Esophagus squamous epithelium (tissue), 5 donors: ENCODE data around the gene RASA2. TPM values are rescaled to one million over a fixed set of nuclear protein-coding genes. Genes with fewer than 3 reads are reported as not detected.
"Not testable (repeated sequence)": the region's sequence is repeated elsewhere in the genome, so short reads cannot be mapped to it uniquely, and the experiment has no call there.

Source experiments
- DNase-seq: peaks from one replicate; lab custom pipeline; 2025; lab: John Stamatoyannopoulos, UW
- H3K27ac ChIP-seq, 4 donors: fragments of 200-600 bp; sonication (generic); one replicate each; pipeline ENCODE4 v1.5.1; 2016 to 2019; ENCODE audit warnings: mild to moderate bottlenecking in 1 of 4
- H3K27me3 ChIP-seq, 4 donors: fragments of 200-600 bp; sonication (generic); 1 replicate in 3 of 4; 2 replicates in 1 of 4; pipeline versions ENCODE4 v1.5.1 to v1.6.0; 2017 to 2021; ENCODE audit warnings: antibody characterized with exemption in 1 of 4
- H3K36me3 ChIP-seq, 3 donors: fragments of 200-600 bp; sonication (generic); one replicate each; pipeline ENCODE4 v1.5.1; 2016 to 2019
- H3K4me1 ChIP-seq, 3 donors: fragments of 200-600 bp; sonication (generic); one replicate each; pipeline ENCODE4 v1.5.1; 2017 to 2019
- H3K4me3 ChIP-seq, 4 donors: fragments of 200-600 bp; sonication (generic); 1 replicate in 3 of 4; 2 replicates in 1 of 4; pipeline ENCODE4 v1.5.1; 2016 to 2019; ENCODE audit warnings: mild to moderate bottlenecking in 2 of 4, moderate library complexity in 1 of 4
- H3K9me3 ChIP-seq, 3 donors: fragments of 200-600 bp; sonication (generic); one replicate each; pipeline ENCODE4 v1.5.1; 2016 to 2019
- POLR2A ChIP-seq, 4 donors: fragments of 450-650 bp; IDR thresholded peaks; one replicate each; pipeline ENCODE4 v1.6.1; 2017; ENCODE audit warnings: antibody characterized with exemption in 4 of 4, mild to moderate bottlenecking in 4 of 4, moderate library complexity in 3 of 4
- WGBS, 2 donors: methylation state at CpG; one replicate each; pipeline ENCODE4 v1.1.5; 2018; 5-methylcytosine and 5-hydroxymethylcytosine counted together
- intact Hi-C: fragments of 100-400 bp; cut with DNase I; formaldehyde crosslinking; loops from one replicate; pipeline ENCODE4 v1.15.0; 2022
- total RNA-seq, 4 donors: library from RNA; depleted of rRNA; stranded (reverse); fragments of >200 nt; gene quantifications; one replicate each; pipeline ENCODE4 v1.1.0, GENCODE V29; 2016
- TF ChIP-seq, protein P1 (sequence below), 6 experiments: fragments of 450-650 bp in 4 of 6; fragments of 200-600 bp in 2 of 6; sonication (generic) in 2 of 6; IDR thresholded peaks; one replicate each; pipeline ENCODE4 v1.5.1; 2016 to 2019; ENCODE audit warnings: antibody characterized with exemption in 6 of 6, mild to moderate bottlenecking in 4 of 6, moderate library complexity in 4 of 6
- donor health status: DM: yes; HTN: yes; CAD: no.

The RASA2 gene
- total RNA-seq, 4 donors from 2014 or later, result 12.6 to 24.6 (median 19.4) TPM

DNA sequence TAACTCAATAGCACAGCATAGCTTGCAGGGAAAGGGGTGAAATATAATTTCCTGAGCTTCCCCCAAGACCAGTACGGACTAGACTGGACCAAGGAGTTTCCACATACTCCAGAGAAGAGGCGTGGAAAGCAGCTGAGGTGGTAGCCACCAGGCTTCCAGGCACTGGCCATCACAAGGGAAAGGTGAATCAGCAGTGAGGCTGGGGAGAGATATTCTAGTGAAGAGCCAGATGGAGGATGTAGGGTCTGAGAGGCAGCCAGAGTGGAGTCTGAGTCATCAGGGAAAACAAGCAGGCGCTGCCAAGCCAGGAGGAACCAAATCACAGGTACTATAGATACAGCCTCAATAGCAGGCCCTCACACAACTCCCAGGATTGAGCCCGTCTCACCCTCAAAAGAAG lies 9.6 kb upstream of the RASA2 start:
- no peak for DNase-seq

GRCh38 chr3:141478139-141478538 lies 8.7 kb upstream of the RASA2 start:
- H3K27ac ChIP-seq, result no peak overlapping the region
- H3K9me3 ChIP-seq, result no peaks in the 10 kb centered on the region
- H3K4me3 ChIP-seq, result no peak overlapping the region
- intact Hi-C loops, result loop anchor here (5.0 kb wide), 1 partner anchor 79 kb away; no protein-coding TSS in a partner anchor
- H3K4me1 ChIP-seq, result no peaks in the 10 kb centered on the region
- no peaks in the 10 kb centered on the region for H3K27me3 ChIP-seq
- TF ChIP-seq POLR2A (IDR thresholded peaks at IDR 0.05), result no peak
- TF ChIP-seq, protein P1, sequence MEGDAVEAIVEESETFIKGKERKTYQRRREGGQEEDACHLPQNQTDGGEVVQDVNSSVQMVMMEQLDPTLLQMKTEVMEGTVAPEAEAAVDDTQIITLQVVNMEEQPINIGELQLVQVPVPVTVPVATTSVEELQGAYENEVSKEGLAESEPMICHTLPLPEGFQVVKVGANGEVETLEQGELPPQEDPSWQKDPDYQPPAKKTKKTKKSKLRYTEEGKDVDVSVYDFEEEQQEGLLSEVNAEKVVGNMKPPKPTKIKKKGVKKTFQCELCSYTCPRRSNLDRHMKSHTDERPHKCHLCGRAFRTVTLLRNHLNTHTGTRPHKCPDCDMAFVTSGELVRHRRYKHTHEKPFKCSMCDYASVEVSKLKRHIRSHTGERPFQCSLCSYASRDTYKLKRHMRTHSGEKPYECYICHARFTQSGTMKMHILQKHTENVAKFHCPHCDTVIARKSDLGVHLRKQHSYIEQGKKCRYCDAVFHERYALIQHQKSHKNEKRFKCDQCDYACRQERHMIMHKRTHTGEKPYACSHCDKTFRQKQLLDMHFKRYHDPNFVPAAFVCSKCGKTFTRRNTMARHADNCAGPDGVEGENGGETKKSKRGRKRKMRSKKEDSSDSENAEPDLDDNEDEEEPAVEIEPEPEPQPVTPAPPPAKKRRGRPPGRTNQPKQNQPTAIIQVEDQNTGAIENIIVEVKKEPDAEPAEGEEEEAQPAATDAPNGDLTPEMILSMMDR (IDR thresholded peaks at IDR 0.05), result no peak
- no peaks in the 10 kb centered on the region for H3K36me3 ChIP-seq
- DNase-seq, result no peak
- 71 to 90% methylated on average over 2 of the region's 2 CpGs for WGBS, 2 donors

More for the DNA sequence above, 9.6 kb upstream of the RASA2 start:
- 34 to 47% methylated on average over 4 of the region's 4 CpGs for WGBS, 2 donors
- Histone ChIP-seq H3K27ac (no peak overlapping the region), H3K4me1 (no peaks in the 10 kb centered on the region), H3K27me3 (no peaks in the 10 kb centered on the region), H3K9me3 (no peaks in the 10 kb centered on the region), H3K4me3 (no peak overlapping the region), H3K36me3 (no peaks in the 10 kb centered on the region)
- TF ChIP-seq, protein P1 (IDR thresholded peaks at IDR 0.05), result no peak
- no peak for TF ChIP-seq POLR2A (IDR thresholded peaks at IDR 0.05)
- intact Hi-C loops, result loop anchor here (5.0 kb wide), 1 partner anchor 80 kb away; no protein-coding TSS in a partner anchor

DNA sequence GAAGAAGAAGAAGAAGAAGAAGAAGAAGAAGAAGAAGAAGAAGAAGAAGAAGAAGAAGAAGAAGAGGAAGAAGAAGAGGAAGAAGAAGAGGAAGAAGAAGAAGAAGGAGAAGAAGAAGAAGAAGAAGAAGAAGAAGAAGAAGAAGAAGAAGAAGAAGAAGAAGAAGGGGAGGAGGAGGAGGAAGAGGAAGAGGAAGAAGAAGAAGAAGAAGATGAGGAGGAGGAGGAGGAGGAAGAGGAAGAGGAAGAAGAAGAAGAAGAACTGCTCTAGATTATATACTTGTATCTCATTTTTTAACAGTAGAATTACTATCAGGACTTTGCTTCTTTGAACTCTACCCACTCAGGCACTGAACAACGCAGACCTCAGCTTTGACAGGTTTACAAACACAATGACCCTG lies 8.0 kb upstream of the RASA2 start:
- not testable (repeated sequence) for H3K36me3 ChIP-seq, DNase-seq, H3K4me3 ChIP-seq, H3K27ac ChIP-seq, H3K4me1 ChIP-seq, H3K27me3 ChIP-seq, H3K9me3 ChIP-seq
- 75 to 88% methylated on average over 1 of the region's 1 CpG for WGBS, 2 donors
- intact Hi-C loops, result loop anchor here (5.0 kb wide), 1 partner anchor 78 kb away; no protein-coding TSS in a partner anchor

- no peaks in the 10 kb centered on the region for H3K9me3 ChIP-seq
- no peaks in the 10 kb centered on the region for H3K27me3 ChIP-seq
- DNase-seq, result no peak
- 36 to 56% methylated on average over 5 of the region's 5 CpGs for WGBS, 2 donors
- no peak overlapping the region for H3K27ac ChIP-seq
- no peaks in the 10 kb centered on the region for H3K36me3 ChIP-seq
- no peak for TF ChIP-seq POLR2A (IDR thresholded peaks at IDR 0.05)
- intact Hi-C loops, result no loop called here
- no peak overlapping the region for H3K4me3 ChIP-seq
- peaks cover 9 to 12% (median 9%) of the 10 kb centered on the region in 3 donors for H3K4me1 ChIP-seq
Measured at GRCh38 chr3:141482245-141482922, 4.4 kb upstream of the RASA2 start.

DNA sequence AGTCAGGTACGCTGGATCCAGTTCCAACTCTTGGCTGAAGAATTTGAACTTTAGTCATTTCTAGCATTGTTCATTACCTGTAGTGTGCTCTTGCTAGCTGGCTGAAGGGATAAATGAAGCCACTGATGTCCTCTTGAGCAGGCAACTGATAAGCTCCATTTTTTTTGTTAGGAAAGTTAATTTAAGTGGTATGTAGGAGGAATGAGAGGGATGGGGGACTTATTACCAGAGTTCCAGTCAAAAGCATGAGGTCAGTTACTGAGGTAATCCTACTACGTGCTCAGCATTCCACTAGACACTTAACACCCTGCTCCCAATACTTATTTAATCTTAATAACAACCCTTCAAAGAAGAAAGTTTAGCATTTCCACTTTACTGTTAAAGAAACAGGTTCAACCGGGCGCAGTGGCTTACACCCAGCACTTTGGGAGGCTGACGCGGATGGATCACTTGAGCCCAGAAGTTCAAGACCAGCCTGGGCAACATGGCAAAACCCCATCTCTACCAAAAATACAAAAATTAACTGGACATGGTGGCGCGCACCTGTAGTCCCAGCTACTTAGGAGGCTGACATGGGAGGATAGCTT lies 2.0 kb upstream of the RASA2 start:
- intact Hi-C loops, result no loop called here
- DNase-seq, result no peak
- WGBS, 2 donors, result 89 to 91% methylated on average over 5 to 8 of the region's 8 CpGs
- no peaks in the 10 kb centered on the region for H3K36me3 ChIP-seq
- peak overlapping the region in 2 of 4 donors; percentile 41 to 99 for H3K27ac ChIP-seq
- no peaks in the 10 kb centered on the region for H3K9me3 ChIP-seq
- no peaks in the 10 kb centered on the region for H3K27me3 ChIP-seq
- no peak overlapping the region for H3K4me3 ChIP-seq
- TF ChIP-seq, protein P1 (IDR thresholded peaks at IDR 0.05), result no peak
- peaks cover 9 to 31% (median 12%) of the 10 kb centered on the region in 3 donors for H3K4me1 ChIP-seq
